K562 (cell line): ENCODE measurements around the gene STX19. TPM values are rescaled to one million over a fixed set of nuclear protein-coding genes. Genes with fewer than 3 reads are reported as not detected.
"Not testable (repeated sequence)": the region's sequence is repeated elsewhere in the genome, so short reads cannot be mapped to it uniquely, and the experiment has no call there.

Experiments
- ATAC-seq: fragments of 200-7000 bp; cut with Tn5 transposase; 3 replicates; pipeline ENCODE4 v1.9.1; 2020; ENCODE audit warnings: moderate library complexity
- BruUV-seq: library from RNA; stranded (reverse); fragments of 400-500 nt; replicated peaks from 2 replicates; lab custom pipeline; 2021; lab: Mats Ljungman, UMichigan
- CTCF ChIA-PET: fragments of 300-600 bp; formaldehyde crosslinking; extraction: SDS; loops from one replicate; lab custom pipeline; 2021; ENCODE audit warnings: low intra/inter-chr PET ratio; lab: Yijun Ruan, JAX
- POLR2A ChIA-PET: fragments of 300-600, 350-650 bp; sonication (Branson Sonifier 250); formaldehyde crosslinking; extraction: SDS; loops from one replicate; lab custom pipeline; 2021; ENCODE audit warnings: antibody characterized with exemption, inconsistent platforms; lab: Yijun Ruan, JAX
- DNase-seq, 4 experiments: peaks; one replicate each; pipeline versions ENCODE4 v3.0.0 to v3.0.0-alpha.2; 2011 to 2018; ENCODE audit warnings: low spot score in 3 of 4, mixed read lengths in 3 of 4; ENCODE audit errors: extremely low read depth in 1 of 4
- FAIRE-seq: peaks from 2 replicates; lab custom pipeline; 2011; peaks lifted over from hg19 to GRCh38; lab: Jason Lieb, UNC
- H2AFZ ChIP-seq: 2 replicates; pipeline ENCODE4 v1.6.0; 2011; ENCODE audit warnings: low read depth, low read length, control low read depth, inconsistent platforms
- H3K27ac ChIP-seq: fragments of 200-600 bp; 3 replicates; pipeline ENCODE4 v1.8.0; 2011; ENCODE audit warnings: low read depth, mild to moderate bottlenecking, control low read depth, inconsistent platforms, low read length, moderate library complexity, mixed read lengths; ENCODE audit errors: extremely low read depth
- H3K27me3 ChIP-seq, 2 experiments: fragments of 300-600 bp in 1 of 2; 2 replicates in 1 of 2; 3 replicates in 1 of 2; pipeline versions ENCODE4 v1.6.0 to v1.8.0; 2011; ENCODE audit warnings: inconsistent platforms in 2 of 2, low read length in 2 of 2, mild to moderate bottlenecking in 1 of 2, mixed read lengths in 1 of 2, moderate library complexity in 1 of 2; ENCODE audit not compliant: control insufficient read depth in 2 of 2, insufficient read depth in 2 of 2
- H3K36me3 ChIP-seq: fragments of 300-600 bp; 3 replicates; pipeline ENCODE4 v1.8.0; 2011; ENCODE audit warnings: mild to moderate bottlenecking, low read length, inconsistent platforms; ENCODE audit not compliant: control insufficient read depth, insufficient read depth
- H3K4me1 ChIP-seq, 2 experiments: fragments of 200-600 bp in 1 of 2; replicated peaks in 1 of 2; 2 replicates in 1 of 2; 3 replicates in 1 of 2; pipeline versions ENCODE4 v1.5.1 to v1.8.0; 2011; ENCODE audit warnings: inconsistent platforms in 2 of 2, low read length in 2 of 2, mild to moderate bottlenecking in 1 of 2, mixed read lengths in 1 of 2, moderate library complexity in 1 of 2; ENCODE audit not compliant: control insufficient read depth in 2 of 2, insufficient read depth in 2 of 2
- H3K4me2 ChIP-seq: 2 replicates; pipeline ENCODE4 v1.6.1; 2011; ENCODE audit warnings: low read length, control low read depth, inconsistent platforms, mixed read lengths; ENCODE audit not compliant: insufficient read depth
- H3K4me3 ChIP-seq: fragments of 200-600 bp; sonication (generic), shearing (Covaris generic); 2 replicates; pipeline ENCODE4 v1.5.1; 2016; ENCODE audit warnings: control low read depth, inconsistent platforms
- H3K79me2 ChIP-seq: fragments of 200-600 bp; 3 replicates; pipeline ENCODE4 v1.8.0; 2011; ENCODE audit warnings: low read length, inconsistent platforms; ENCODE audit not compliant: control insufficient read depth, insufficient read depth
- H3K9ac ChIP-seq, 2 experiments: 2 replicates each; pipeline versions ENCODE4 v1.6.0 to v1.6.1; 2011; ENCODE audit warnings: low read depth in 2 of 2, low read length in 2 of 2, control low read depth in 1 of 2, inconsistent platforms in 1 of 2, mild to moderate bottlenecking in 1 of 2, mixed read lengths in 1 of 2; ENCODE audit not compliant: insufficient read depth in 1 of 2
- H3K9me1 ChIP-seq: one replicate; pipeline ENCODE4 v1.6.0; 2011; ENCODE audit warnings: inconsistent platforms, mild to moderate bottlenecking, low read length, moderate library complexity; ENCODE audit not compliant: control insufficient read depth, insufficient read depth
- H3K9me3 ChIP-seq: replicated peaks from 2 replicates; pipeline ENCODE4 v1.5.1; 2011; ENCODE audit warnings: low read depth, low read length, inconsistent platforms; ENCODE audit not compliant: control insufficient read depth, insufficient read depth
- H4K20me1 ChIP-seq: replicated peaks from 2 replicates; pipeline ENCODE4 v1.6.1; 2011; ENCODE audit warnings: low read length, inconsistent platforms, mixed read lengths; ENCODE audit not compliant: control insufficient read depth, insufficient read depth
- WGBS: fragments of 100-300 bp; shearing (Covaris generic); methylation state at CpG from one replicate; pipeline ENCODE4 v1.1.6; 2016; ENCODE audit warnings: low coverage, mixed read lengths; ENCODE audit not compliant: insufficient coverage; ENCODE audit errors: missing lambda C conversion rate; 5-methylcytosine and 5-hydroxymethylcytosine counted together
- in situ Hi-C: fragments of 300-500 bp; cut with MboI; formaldehyde crosslinking; loops from 4 replicates; pipeline ENCODE4 v1.15.0; 2018; ENCODE audit warnings: inconsistent platforms, mixed read lengths
- intact Hi-C: fragments of 100-400 bp; cut with micrococcal nuclease; formaldehyde crosslinking; loops from 2 replicates; pipeline ENCODE4 v1.14.2; 2022
- polyA plus RNA-seq, 8 experiments: library from polyadenylated mRNA; depleted of rRNA in 4 of 8; stranded (reverse) in 5 of 8; unstranded in 3 of 8; fragments of >200 nt; fragmentation: Nextera tagmentation in 2 of 8; fragmentation: Illumina TruSeq in 1 of 8; extraction: Ambion mirVana in 2 of 8; extraction: Trizol in 1 of 8; gene quantifications; 2 replicates each; pipeline versions ENCODE4 v1.2.1 to v1.2.3, GENCODE V29; 2011 to 2014; ENCODE audit warnings: inconsistent platforms in 1 of 8, missing spikeins in 1 of 8
- small RNA-seq: library from RNA; depleted of rRNA; stranded (forward); fragments of <200 nt; gene quantifications from one replicate; pipeline ENCODE3, GENCODE V24; 2014
- total RNA-seq, 7 experiments: library from RNA; depleted of rRNA in 6 of 7; stranded (reverse); fragments of >200 nt in 6 of 7; fragmentation: Illumina TruSeq in 2 of 7; extraction: Trizol in 2 of 7; gene quantifications; 2 replicates each; pipeline versions ENCODE4 v1.2.1 to v1.2.3, GENCODE V29; 2011 to 2021; ENCODE audit warnings: low replicate concordance in 1 of 7
- TF ChIP-seq, protein P1 (sequence below), 2 experiments: IDR thresholded peaks in 1 of 2; conservative IDR thresholded peaks in 1 of 2; 2 replicates each; pipeline ENCODE4 v1.6.1; 2016; ENCODE audit warnings: low read depth in 2 of 2, mild to moderate bottlenecking in 1 of 2, missing compliant biosample characterization in 1 of 2, missing genetic modification characterization in 1 of 2, moderate library complexity in 1 of 2

The STX19 gene
- total and polyA plus RNA-seq, 9 of the 15 experiments (the other 6 are each of a cell fraction or from before 2014, with no cell fraction given): 0.04 TPM; not detected in 8

DNA sequence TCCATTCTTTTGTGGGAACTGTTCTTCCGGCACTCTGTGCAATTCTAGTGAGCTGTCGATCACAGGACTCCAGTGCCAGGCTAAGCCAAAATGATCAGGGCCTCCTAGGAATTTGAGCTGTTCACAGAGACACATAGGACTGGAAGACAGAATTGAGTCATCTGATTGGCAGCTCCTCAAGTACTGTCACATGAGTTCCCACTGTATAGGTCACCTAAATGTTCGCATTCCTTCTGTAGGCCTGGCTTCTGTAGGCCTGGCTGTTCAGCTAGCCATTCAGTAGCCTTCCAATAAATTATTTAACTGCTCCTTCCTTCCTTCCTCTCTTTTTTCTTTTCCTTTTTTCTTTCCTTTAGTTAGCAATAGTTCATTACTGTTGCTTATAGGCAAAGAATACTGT is 59.0 kb downstream of the STX19 start (continued):
- TF ChIP-seq, protein P1, sequence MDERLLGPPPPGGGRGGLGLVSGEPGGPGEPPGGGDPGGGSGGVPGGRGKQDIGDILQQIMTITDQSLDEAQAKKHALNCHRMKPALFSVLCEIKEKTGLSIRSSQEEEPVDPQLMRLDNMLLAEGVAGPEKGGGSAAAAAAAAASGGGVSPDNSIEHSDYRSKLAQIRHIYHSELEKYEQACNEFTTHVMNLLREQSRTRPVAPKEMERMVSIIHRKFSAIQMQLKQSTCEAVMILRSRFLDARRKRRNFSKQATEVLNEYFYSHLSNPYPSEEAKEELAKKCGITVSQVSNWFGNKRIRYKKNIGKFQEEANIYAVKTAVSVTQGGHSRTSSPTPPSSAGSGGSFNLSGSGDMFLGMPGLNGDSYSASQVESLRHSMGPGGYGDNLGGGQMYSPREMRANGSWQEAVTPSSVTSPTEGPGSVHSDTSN (CRISPR knock-in tag; IDR thresholded peaks at IDR 0.05; ENCODE audit: low read depth): no peak
- TF ChIP-seq, protein P1 (tag; conservative IDR thresholded peaks at IDR 0.05; ENCODE audit: low read depth): peak; percentile 45

DNA sequence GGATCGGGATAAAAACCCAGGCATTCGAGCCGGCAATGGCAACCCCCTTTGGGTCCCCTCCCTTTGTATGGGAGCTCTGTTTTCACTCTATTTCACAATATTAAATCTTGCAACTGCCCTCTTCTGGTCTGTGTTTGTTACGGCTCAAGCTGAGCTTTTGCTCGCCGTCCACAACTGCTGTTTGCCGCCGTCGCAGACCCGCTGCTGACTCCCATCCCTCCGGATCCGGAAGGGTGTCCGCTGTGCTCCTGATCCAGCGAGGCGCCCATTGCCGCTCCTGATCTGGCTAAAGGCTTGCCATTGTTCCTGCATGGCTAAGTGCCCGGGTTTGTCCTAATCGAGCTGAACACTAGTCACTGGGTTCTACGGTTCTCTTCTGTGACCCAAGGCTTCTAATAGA is 63.3 kb downstream of the STX19 start:
- DNase-seq, H3K9me1 ChIP-seq, H3K27ac ChIP-seq, in situ Hi-C loops, H3K4me2 ChIP-seq, H3K9me3 ChIP-seq, H3K9ac ChIP-seq, H2AFZ ChIP-seq, intact Hi-C loops, BruUV-seq, ATAC-seq, H3K27me3 ChIP-seq, H3K4me3 ChIP-seq, H3K79me2 ChIP-seq, CTCF ChIA-PET, FAIRE-seq, H3K4me1 ChIP-seq, H4K20me1 ChIP-seq: not testable (repeated sequence)
- H3K36me3 ChIP-seq: peaks cover 19% of the 10 kb centered on the region; the same call in 1 of the 3 replicates
- WGBS: 96% methylated on average over 5 of the region's 19 CpGs
- POLR2A ChIA-PET: interaction anchor here (1.6 kb wide), 1 partner anchor 8 kb away, joined by 10 read pairs; the partner anchor contains the start of gene PROS1

Small RNAs within 50 kb of the gene (small RNA-seq; reads per million reads assigned to genes)
- gene RF00019 (not detected), gene RNU6-511P (not detected)

Other genes with a start within 250 kb of the STX19 start
- gene PROS1, start 54.7 kb downstream of the STX19 start, total RNA-seq (2014; rRNA removed): 16.8 and 18.0 TPM in 2 replicates
- gene PROS1, start 54.7 kb downstream of the STX19 start, total RNA-seq (2014; rRNA removed; fragmentation: Illumina TruSeq; extraction: Trizol): 31.1 and 35.9 TPM in 2 replicates
- gene PROS1, start 54.7 kb downstream of the STX19 start, total RNA-seq (2015; rRNA removed; fragmentation: Illumina TruSeq; extraction: Trizol): 27.9 and 29.7 TPM in 2 replicates
- gene PROS1, start 54.7 kb downstream of the STX19 start, total RNA-seq (2021): 22.6 and 22.7 TPM in 2 replicates
- gene PROS1, start 54.7 kb downstream of the STX19 start, polyA plus RNA-seq (2011; rRNA removed): 30.8 and 50.5 TPM in 2 replicates
- 22.4 and 22.9 TPM in 2 replicates for gene PROS1, start 54.7 kb downstream of the STX19 start, polyA plus RNA-seq (2014; fragmentation: Illumina TruSeq; extraction: Trizol)
- gene PROS1, start 54.7 kb downstream of the STX19 start, polyA plus RNA-seq (2014; fragmentation: Nextera tagmentation; extraction: Ambion mirVana): 1 to 10 TPM; 5.5 to 9.6 TPM
- gene PROS1, start 54.7 kb downstream of the STX19 start, polyA plus RNA-seq (2014; rRNA removed): 20.1 and 22.1 TPM in 2 replicates
- gene ARL13B, start 48.4 kb downstream of the STX19 start, total RNA-seq (2014; rRNA removed): 11.0 and 12.2 TPM in 2 replicates
- gene ARL13B, start 48.4 kb downstream of the STX19 start, total RNA-seq (2014; rRNA removed; fragmentation: Illumina TruSeq; extraction: Trizol): 14.3 and 17.3 TPM in 2 replicates
- gene ARL13B, start 48.4 kb downstream of the STX19 start, total RNA-seq (2015; rRNA removed; fragmentation: Illumina TruSeq; extraction: Trizol): 15.5 and 16.9 TPM in 2 replicates
- gene ARL13B, start 48.4 kb downstream of the STX19 start, total RNA-seq (2021): 16.1 and 16.4 TPM in 2 replicates
- 6.8 and 9.6 TPM in 2 replicates for gene ARL13B, start 48.4 kb downstream of the STX19 start, polyA plus RNA-seq (2011; rRNA removed)
- 12.0 and 14.1 TPM in 2 replicates for gene ARL13B, start 48.4 kb downstream of the STX19 start, polyA plus RNA-seq (2014; fragmentation: Illumina TruSeq; extraction: Trizol)
- gene ARL13B, start 48.4 kb downstream of the STX19 start, polyA plus RNA-seq (2014; fragmentation: Nextera tagmentation; extraction: Ambion mirVana): 1 to 10 TPM; 4.1 to 5.5 TPM
- 11.1 and 11.3 TPM in 2 replicates for gene ARL13B, start 48.4 kb downstream of the STX19 start, polyA plus RNA-seq (2014; rRNA removed)
- gene DHFR2, start 34.3 kb upstream of the STX19 start, total RNA-seq (2014; rRNA removed): 0.57 and 0.64 TPM in 2 replicates
- gene DHFR2, start 34.3 kb upstream of the STX19 start, total RNA-seq (2014; rRNA removed; fragmentation: Illumina TruSeq; extraction: Trizol): 1.6 and 2.3 TPM in 2 replicates
- 1.4 and 1.7 TPM in 2 replicates for gene DHFR2, start 34.3 kb upstream of the STX19 start, total RNA-seq (2015; rRNA removed; fragmentation: Illumina TruSeq; extraction: Trizol)
- gene DHFR2, start 34.3 kb upstream of the STX19 start, total RNA-seq (2021): 1.1 and 1.4 TPM in 2 replicates
- gene DHFR2, start 34.3 kb upstream of the STX19 start, polyA plus RNA-seq (2011; rRNA removed): 1.4 and 1.6 TPM in 2 replicates
- gene DHFR2, start 34.3 kb upstream of the STX19 start, polyA plus RNA-seq (2014; fragmentation: Illumina TruSeq; extraction: Trizol): 1.4 TPM in 2 replicates
- under 1 TPM; 0.68 to 0.83 TPM for gene DHFR2, start 34.3 kb upstream of the STX19 start, polyA plus RNA-seq (2014; fragmentation: Nextera tagmentation; extraction: Ambion mirVana)
- gene DHFR2, start 34.3 kb upstream of the STX19 start, polyA plus RNA-seq (2014; rRNA removed): 0.82 and 1.1 TPM in 2 replicates
- gene NSUN3, start 34.5 kb upstream of the STX19 start, total RNA-seq (2014; rRNA removed): 4.4 and 4.9 TPM in 2 replicates
- gene NSUN3, start 34.5 kb upstream of the STX19 start, total RNA-seq (2014; rRNA removed; fragmentation: Illumina TruSeq; extraction: Trizol): 10.8 and 10.9 TPM in 2 replicates
- 9.2 and 12.3 TPM in 2 replicates for gene NSUN3, start 34.5 kb upstream of the STX19 start, total RNA-seq (2015; rRNA removed; fragmentation: Illumina TruSeq; extraction: Trizol)
- gene NSUN3, start 34.5 kb upstream of the STX19 start, total RNA-seq (2021): 5.4 and 6.3 TPM in 2 replicates
- gene NSUN3, start 34.5 kb upstream of the STX19 start, polyA plus RNA-seq (2011; rRNA removed): 7.3 and 7.6 TPM in 2 replicates
- gene NSUN3, start 34.5 kb upstream of the STX19 start, polyA plus RNA-seq (2014; fragmentation: Illumina TruSeq; extraction: Trizol): 6.5 and 9.9 TPM in 2 replicates
- 1 to 10 TPM; 6.9 to 8.1 TPM for gene NSUN3, start 34.5 kb upstream of the STX19 start, polyA plus RNA-seq (2014; fragmentation: Nextera tagmentation; extraction: Ambion mirVana)
- gene NSUN3, start 34.5 kb upstream of the STX19 start, polyA plus RNA-seq (2014; rRNA removed): 5.2 and 7.7 TPM in 2 replicates